ENCODE data around the gene IL17F. TPM values are rescaled to one million over a fixed set of nuclear protein-coding genes. Genes with fewer than 3 reads are reported as not detected.

The IL17F gene
- total and polyA plus RNA-seq, 7 donors = 0.12 TPM; not detected in 6

DNA sequence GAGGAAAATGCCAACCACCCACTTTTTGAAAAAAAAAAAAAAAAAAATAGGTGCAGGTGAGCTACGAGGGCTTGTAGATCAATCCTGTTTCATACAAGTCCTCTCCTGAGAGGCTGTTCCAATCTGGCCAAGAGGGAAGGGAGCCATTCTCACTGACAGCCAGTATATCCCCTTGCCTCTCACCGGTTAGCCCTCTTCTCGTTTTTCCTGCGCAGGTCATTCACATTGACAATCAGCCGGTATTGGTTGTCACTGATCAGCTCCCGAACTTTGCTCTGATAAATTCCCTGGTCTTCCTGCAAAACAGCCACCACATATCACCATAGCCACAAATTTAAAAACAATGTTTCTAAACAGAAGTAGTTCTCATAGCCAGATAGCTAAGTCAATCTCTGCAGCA lies 38.8 kb upstream of the IL17F start:
- H3K4me3 ChIP-seq = no peak overlapping the region
- WGBS, 2 donors = 34 to 43% methylated on average over 6 of the region's 6 CpGs
- no peak for DNase-seq

DNA sequence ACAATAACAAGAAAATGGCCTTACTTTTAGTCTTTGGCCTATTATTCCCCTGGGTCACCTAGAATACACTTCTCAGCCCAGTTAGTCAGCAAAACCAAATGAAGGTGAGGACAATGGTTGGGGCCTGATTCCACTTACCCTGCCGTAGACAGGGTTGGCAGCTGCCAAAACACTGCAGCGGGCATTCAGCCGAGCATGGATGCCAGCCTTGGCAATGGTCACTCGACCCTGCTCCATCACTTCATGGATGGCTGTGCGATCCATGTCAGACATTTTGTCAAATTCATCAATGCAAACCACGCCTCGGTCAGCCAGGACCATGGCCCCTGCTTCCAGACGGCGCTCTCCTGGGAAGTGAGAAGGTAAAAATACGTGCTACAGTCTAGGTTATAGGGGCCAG lies 31.8 kb upstream of the IL17F start:
- H3K27ac ChIP-seq = no peak overlapping the region
- H3K4me3 ChIP-seq = no peak overlapping the region
- TF ChIP-seq, protein P1, sequence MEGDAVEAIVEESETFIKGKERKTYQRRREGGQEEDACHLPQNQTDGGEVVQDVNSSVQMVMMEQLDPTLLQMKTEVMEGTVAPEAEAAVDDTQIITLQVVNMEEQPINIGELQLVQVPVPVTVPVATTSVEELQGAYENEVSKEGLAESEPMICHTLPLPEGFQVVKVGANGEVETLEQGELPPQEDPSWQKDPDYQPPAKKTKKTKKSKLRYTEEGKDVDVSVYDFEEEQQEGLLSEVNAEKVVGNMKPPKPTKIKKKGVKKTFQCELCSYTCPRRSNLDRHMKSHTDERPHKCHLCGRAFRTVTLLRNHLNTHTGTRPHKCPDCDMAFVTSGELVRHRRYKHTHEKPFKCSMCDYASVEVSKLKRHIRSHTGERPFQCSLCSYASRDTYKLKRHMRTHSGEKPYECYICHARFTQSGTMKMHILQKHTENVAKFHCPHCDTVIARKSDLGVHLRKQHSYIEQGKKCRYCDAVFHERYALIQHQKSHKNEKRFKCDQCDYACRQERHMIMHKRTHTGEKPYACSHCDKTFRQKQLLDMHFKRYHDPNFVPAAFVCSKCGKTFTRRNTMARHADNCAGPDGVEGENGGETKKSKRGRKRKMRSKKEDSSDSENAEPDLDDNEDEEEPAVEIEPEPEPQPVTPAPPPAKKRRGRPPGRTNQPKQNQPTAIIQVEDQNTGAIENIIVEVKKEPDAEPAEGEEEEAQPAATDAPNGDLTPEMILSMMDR (IDR thresholded peaks at IDR 0.05) = no peak
- no peaks in the 10 kb centered on the region for H3K9me3 ChIP-seq
- no peaks in the 10 kb centered on the region for H3K4me1 ChIP-seq
- WGBS, 2 donors = 95% methylated on average over 10 of the region's 10 CpGs
- peaks cover 17 to 97% (median 45%) of the 10 kb centered on the region in 4 donors for H3K36me3 ChIP-seq
- DNase-seq = no peak
- intact Hi-C loops (cut with DNase I) = no loop called here
- H3K27me3 ChIP-seq = no peaks in the 10 kb centered on the region

More for the DNA sequence above, 38.8 kb upstream of the IL17F start:
- Histone ChIP-seq H3K4me1 (peaks cover 0 to 17% (median 12%) of the 10 kb centered on the region in 4 donors), H3K27ac (no peak overlapping the region), H3K27me3 (no peaks in the 10 kb centered on the region), H3K9me3 (no peaks in the 10 kb centered on the region), H3K36me3 (peaks cover 18 to 45% (median 20%) of the 10 kb centered on the region in 4 donors)
- intact Hi-C loops (cut with DNase I) = loop anchor here (10.0 kb wide), 1 partner anchor 292 kb away; the partner anchor contains the start of gene TRAM2
- TF ChIP-seq EP300 (IDR thresholded peaks at IDR 0.05) (no peak), POLR2AphosphoS5 (IDR thresholded peaks at IDR 0.05) (no peak), POLR2A (IDR thresholded peaks at IDR 0.05) (no peak)
- TF ChIP-seq, protein P1 (IDR thresholded peaks at IDR 0.05) = no peak

DNA sequence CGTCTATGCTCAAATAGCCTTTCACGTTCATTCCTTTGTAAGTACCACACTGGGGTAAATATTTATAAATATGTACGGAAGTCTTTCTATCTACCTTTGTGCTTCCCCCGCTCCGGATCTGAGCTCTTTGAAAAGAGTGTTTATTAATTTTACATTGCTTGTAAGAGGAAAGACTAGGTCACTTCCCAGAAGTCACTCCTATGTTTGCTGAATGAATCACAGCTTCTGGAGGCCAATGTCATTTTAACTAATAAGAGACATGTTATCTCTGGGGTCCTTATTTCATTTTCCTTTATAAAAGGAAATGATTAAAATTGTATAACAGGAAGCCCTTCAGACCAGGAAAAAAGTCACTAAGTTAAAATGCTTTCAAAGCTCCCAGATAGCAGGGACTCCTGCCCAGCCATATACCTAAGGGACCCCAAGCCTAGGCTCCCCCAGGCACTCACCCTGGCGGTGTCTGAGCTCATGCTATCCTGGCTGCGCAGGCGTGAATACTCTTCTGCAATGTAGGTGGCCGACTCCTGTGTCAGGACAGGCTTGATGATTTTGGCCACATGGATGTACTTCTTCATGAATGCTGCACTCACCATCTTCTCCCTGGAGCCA lies 27.7 kb upstream of the IL17F start:
- TF ChIP-seq EP300 (IDR thresholded peaks at IDR 0.05) = no peak
- no peak for TF ChIP-seq POLR2AphosphoS5 (IDR thresholded peaks at IDR 0.05)
- TF ChIP-seq, protein P1 (IDR thresholded peaks at IDR 0.05) = no peak
- no peaks in the 10 kb centered on the region for H3K27me3 ChIP-seq
- 86 to 88% methylated on average over 9 of the region's 9 CpGs for WGBS, 2 donors
- peak overlapping the region in 1 of 4 donors; percentile 43 for H3K27ac ChIP-seq
- no peak overlapping the region for H3K4me3 ChIP-seq
- peaks cover 26 to 99% (median 49%) of the 10 kb centered on the region in 4 donors for H3K36me3 ChIP-seq
- intact Hi-C loops (cut with DNase I) = no loop called here
- H3K4me1 ChIP-seq = no peaks in the 10 kb centered on the region
- DNase-seq = no peak
- H3K9me3 ChIP-seq = no peaks in the 10 kb centered on the region

DNA sequence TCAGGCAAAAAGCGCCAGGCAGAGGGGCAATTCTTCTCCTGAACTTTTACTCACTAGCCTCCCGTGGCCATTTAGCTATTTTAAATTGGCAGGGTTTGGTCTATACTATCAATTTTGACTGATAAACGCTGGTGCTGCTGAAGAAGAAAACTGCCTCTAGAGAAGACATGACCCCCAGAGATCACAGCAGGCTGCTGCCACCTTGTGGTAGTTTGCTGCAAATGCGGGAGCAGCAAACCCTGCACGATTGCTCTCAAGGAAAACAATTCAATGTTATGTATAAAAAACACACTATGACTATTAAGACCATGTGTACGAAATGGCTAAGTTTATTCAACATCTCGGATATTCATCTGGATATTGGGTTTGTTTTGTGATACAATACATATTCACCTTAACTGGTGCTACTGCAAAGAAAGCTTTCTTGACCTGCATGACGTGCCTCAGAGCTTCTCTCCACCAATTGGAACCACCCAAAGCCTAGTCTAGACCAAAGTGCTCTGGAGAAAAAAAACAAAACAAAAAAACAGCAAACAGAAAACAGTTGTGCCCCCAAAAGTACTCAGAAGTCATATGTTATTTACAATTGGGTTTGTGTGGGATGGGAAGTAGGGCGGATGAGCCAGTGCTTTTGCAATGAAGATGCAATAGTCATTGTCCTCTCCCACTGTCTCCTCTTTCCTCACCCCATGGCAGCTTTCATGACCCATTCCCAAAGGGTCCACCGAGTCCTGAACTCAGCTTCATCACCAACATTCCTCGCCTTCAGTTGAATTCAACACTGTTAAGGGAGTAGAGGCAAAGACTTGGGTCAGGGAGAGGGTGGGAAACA lies 19.6 kb upstream of the IL17F start:
- peaks cover 6 to 52% (median 30%) of the 10 kb centered on the region in 4 donors for H3K36me3 ChIP-seq
- no peak overlapping the region for H3K4me3 ChIP-seq

More for the DNA sequence above, 19.6 kb upstream of the IL17F start:
- no peak for DNase-seq
- Histone ChIP-seq H3K9me3 (no peaks in the 10 kb centered on the region), H3K27ac (no peak overlapping the region), H3K4me1 (peaks cover 0 to 15% (median 5%) of the 10 kb centered on the region in 4 donors), H3K27me3 (no peaks in the 10 kb centered on the region)
- WGBS, 2 donors = 46 to 51% methylated on average over 11 of the region's 11 CpGs
- TF ChIP-seq, protein P1 (IDR thresholded peaks at IDR 0.05) = peak; percentile 30 to 89 (median 64)
- TF ChIP-seq POLR2A (IDR thresholded peaks at IDR 0.05) = no peak
- intact Hi-C loops (cut with DNase I) = loop anchor here (2.0 to 10.0 kb wide), 3 partner anchors 101 to 1447 kb away; partner anchors contain the start of gene TFAP2B

All from sigmoid colon (tissue), 7 donors.